Measurements from ENCODE around the gene MRPL40.

The MRPL40 gene

GRCh38 chr22:19383292-19383691, 49.1 kb upstream of the MRPL40 start:
- H3K9me3 ChIP-seq (ENCODE audit: control insufficient read depth, insufficient read depth, low read depth, low read length): no peaks in the 10 kb centered on the region
- CTCF ChIA-PET: no interaction called here
- peaks cover 25 to 83% of the 10 kb centered on the region in 2 experiments for H3K36me3 ChIP-seq (ENCODE audit: control insufficient read depth in 2 of 2, insufficient read depth in 1 of 2, low read length in 2 of 2)
- H3K4me1 ChIP-seq (ENCODE audit: control insufficient read depth, insufficient read depth, low read length): no peaks in the 10 kb centered on the region
- H3K27ac ChIP-seq (ENCODE audit: extremely low read depth, low read depth, low read length): no peak overlapping the region
- H3K4me3 ChIP-seq (ENCODE audit: low read depth, low read length): no peak overlapping the region
- POLR2A ChIA-PET: no interaction called here
- TF ChIP-seq ZNF555 (tag by site-specific recombination; conservative IDR thresholded peaks at IDR 0.05): no peak
- TF ChIP-seq ZNF626 (tag by site-specific recombination; IDR thresholded peaks at IDR 0.05): no peak
- TF ChIP-seq ZNF350 (tag by site-specific recombination; IDR thresholded peaks at IDR 0.05): no peak
- no peak for TF ChIP-seq ZEB2 (tag by site-specific recombination; IDR thresholded peaks at IDR 0.05)

GRCh38 chr22:19385221-19385906, 47.0 kb upstream of the MRPL40 start:
- Histone ChIP-seq H3K4me3 (ENCODE audit: low read depth, low read length) (no peak overlapping the region), H3K4me1 (ENCODE audit: control insufficient read depth, insufficient read depth, low read length) (no peaks in the 10 kb centered on the region), H3K27ac (ENCODE audit: extremely low read depth, low read depth, low read length) (no peak overlapping the region), H3K9me3 (ENCODE audit: control insufficient read depth, insufficient read depth, low read depth, low read length) (no peaks in the 10 kb centered on the region), H3K36me3 (ENCODE audit: control insufficient read depth in 2 of 2, insufficient read depth in 1 of 2, low read length in 2 of 2) (peaks cover 35 to 97% of the 10 kb centered on the region in 2 experiments)
- CTCF ChIA-PET: no interaction called here
- no peak for TF ChIP-seq GFI1B (tag by site-specific recombination; IDR thresholded peaks at IDR 0.05)
- TF ChIP-seq SCRT1 (tag by site-specific recombination; IDR thresholded peaks at IDR 0.05; ENCODE audit: borderline replicate concordance): no peak
- no peak for TF ChIP-seq CTCF (tag by site-specific recombination; IDR thresholded peaks at IDR 0.05)
- POLR2A ChIA-PET: no interaction called here

- no peak for TF ChIP-seq ZNF416 (tag by site-specific recombination; IDR thresholded peaks at IDR 0.05)
- no peak for TF ChIP-seq ZSCAN16 (tag by site-specific recombination; IDR thresholded peaks at IDR 0.05)
- TF ChIP-seq IKZF3 (tag by site-specific recombination; IDR thresholded peaks at IDR 0.05): no peak
- TF ChIP-seq ZNF404 (tag by site-specific recombination; IDR thresholded peaks at IDR 0.05): no peak
- TF ChIP-seq ZNF391 (tag by site-specific recombination; IDR thresholded peaks at IDR 0.05; ENCODE audit: borderline replicate concordance, low read depth): no peak
- TF ChIP-seq GLI2 (tag by site-specific recombination; IDR thresholded peaks at IDR 0.05; ENCODE audit: borderline replicate concordance, low read depth): no peak
- TF ChIP-seq KLF9 (tag by site-specific recombination; IDR thresholded peaks at IDR 0.05; ENCODE audit: low read depth): no peak
- TF ChIP-seq, protein P1, sequence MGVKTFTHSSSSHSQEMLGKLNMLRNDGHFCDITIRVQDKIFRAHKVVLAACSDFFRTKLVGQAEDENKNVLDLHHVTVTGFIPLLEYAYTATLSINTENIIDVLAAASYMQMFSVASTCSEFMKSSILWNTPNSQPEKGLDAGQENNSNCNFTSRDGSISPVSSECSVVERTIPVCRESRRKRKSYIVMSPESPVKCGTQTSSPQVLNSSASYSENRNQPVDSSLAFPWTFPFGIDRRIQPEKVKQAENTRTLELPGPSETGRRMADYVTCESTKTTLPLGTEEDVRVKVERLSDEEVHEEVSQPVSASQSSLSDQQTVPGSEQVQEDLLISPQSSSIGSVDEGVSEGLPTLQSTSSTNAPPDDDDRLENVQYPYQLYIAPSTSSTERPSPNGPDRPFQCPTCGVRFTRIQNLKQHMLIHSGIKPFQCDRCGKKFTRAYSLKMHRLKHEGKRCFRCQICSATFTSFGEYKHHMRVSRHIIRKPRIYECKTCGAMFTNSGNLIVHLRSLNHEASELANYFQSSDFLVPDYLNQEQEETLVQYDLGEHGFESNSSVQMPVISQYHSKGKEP (tag by site-specific recombination; IDR thresholded peaks at IDR 0.05): no peak
- TF ChIP-seq ZNF16 (tag by site-specific recombination; IDR thresholded peaks at IDR 0.05; ENCODE audit: low read depth): no peak
- TF ChIP-seq, protein P2, sequence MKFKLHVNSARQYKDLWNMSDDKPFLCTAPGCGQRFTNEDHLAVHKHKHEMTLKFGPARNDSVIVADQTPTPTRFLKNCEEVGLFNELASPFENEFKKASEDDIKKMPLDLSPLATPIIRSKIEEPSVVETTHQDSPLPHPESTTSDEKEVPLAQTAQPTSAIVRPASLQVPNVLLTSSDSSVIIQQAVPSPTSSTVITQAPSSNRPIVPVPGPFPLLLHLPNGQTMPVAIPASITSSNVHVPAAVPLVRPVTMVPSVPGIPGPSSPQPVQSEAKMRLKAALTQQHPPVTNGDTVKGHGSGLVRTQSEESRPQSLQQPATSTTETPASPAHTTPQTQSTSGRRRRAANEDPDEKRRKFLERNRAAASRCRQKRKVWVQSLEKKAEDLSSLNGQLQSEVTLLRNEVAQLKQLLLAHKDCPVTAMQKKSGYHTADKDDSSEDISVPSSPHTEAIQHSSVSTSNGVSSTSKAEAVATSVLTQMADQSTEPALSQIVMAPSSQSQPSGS (tag by site-specific recombination; IDR thresholded peaks at IDR 0.05; ENCODE audit: low read depth): no peak
- TF ChIP-seq ZNF530 (tag by site-specific recombination; IDR thresholded peaks at IDR 0.05; ENCODE audit: low read depth): no peak
- no peak for TF ChIP-seq ZNF843 (tag by site-specific recombination; IDR thresholded peaks at IDR 0.05)
- no peak for TF ChIP-seq ZNF768 (tag by site-specific recombination; IDR thresholded peaks at IDR 0.05)
- no peak for TF ChIP-seq ZNF48 (tag by site-specific recombination; IDR thresholded peaks at IDR 0.05)
- H3K4me1 ChIP-seq (ENCODE audit: control insufficient read depth, insufficient read depth, low read length): no peaks in the 10 kb centered on the region
- H3K27ac ChIP-seq (ENCODE audit: extremely low read depth, low read depth, low read length): no peak overlapping the region
- ChIA-PET POLR2A (no interaction called here), CTCF (no interaction called here)
- no peak overlapping the region for H3K4me3 ChIP-seq (ENCODE audit: low read depth, low read length)
- no peaks in the 10 kb centered on the region for H3K9me3 ChIP-seq (ENCODE audit: control insufficient read depth, insufficient read depth, low read depth, low read length)
- H3K36me3 ChIP-seq (ENCODE audit: control insufficient read depth in 2 of 2, insufficient read depth in 1 of 2, low read length in 2 of 2): peaks cover 35 to 98% of the 10 kb centered on the region in 2 experiments
These were observed 46.1 kb upstream of the MRPL40 start for GRCh38 chr22:19386248-19386647.
